ENCODE results near the gene CDH13. TPM values are rescaled to one million over a fixed set of nuclear protein-coding genes. Genes with fewer than 3 reads are reported as not detected.

The CDH13 gene
- total RNA-seq, 1 donor from 2014 or later, result 28.9 TPM

GRCh38 chr16:82750068-82750467, 123.3 kb downstream of the CDH13 start:
- no peak for DNase-seq

GRCh38 chr16:82751020-82751419, 124.3 kb downstream of the CDH13 start:
- no peak for DNase-seq

- DNase-seq, result no peak
These were observed 125.4 kb downstream of the CDH13 start for GRCh38 chr16:82752172-82752571.

GRCh38 chr16:82753821-82754220, 127.1 kb downstream of the CDH13 start:
- DNase-seq, result no peak

- DNase-seq, result no peak
These were observed 128.1 kb downstream of the CDH13 start for GRCh38 chr16:82754716-82755513.

GRCh38 chr16:82755570-82756282, 129.0 kb downstream of the CDH13 start:
- no peak for DNase-seq

- DNase-seq, result no peak
These were observed 129.5 kb downstream of the CDH13 start for GRCh38 chr16:82756283-82756599.

GRCh38 chr16:82758406-82758805, 131.6 kb downstream of the CDH13 start:
- no peak for DNase-seq

GRCh38 chr16:82758904-82759303, 132.1 kb downstream of the CDH13 start:
- no peak for DNase-seq

GRCh38 chr16:82761236-82761635, 134.5 kb downstream of the CDH13 start:
- no peak for DNase-seq

GRCh38 chr16:82761858-82762257, 135.1 kb downstream of the CDH13 start:
- no peak for DNase-seq

GRCh38 chr16:82763371-82763770, 136.6 kb downstream of the CDH13 start:
- DNase-seq, result no peak

- no peak for DNase-seq
These were observed 140.4 kb downstream of the CDH13 start for GRCh38 chr16:82767198-82767597.

- DNase-seq, result no peak
These were observed 141.0 kb downstream of the CDH13 start for GRCh38 chr16:82767808-82768207.

GRCh38 chr16:82769845-82770244, 143.1 kb downstream of the CDH13 start:
- DNase-seq, result no peak

- no peak for DNase-seq
These were observed 145.4 kb downstream of the CDH13 start for GRCh38 chr16:82772215-82772614.

GRCh38 chr16:82773018-82773417, 146.2 kb downstream of the CDH13 start:
- no peak for DNase-seq

GRCh38 chr16:82776470-82777146, 149.8 kb downstream of the CDH13 start:
- no peak for DNase-seq

GRCh38 chr16:82782715-82783251, 156.0 kb downstream of the CDH13 start:
- DNase-seq, result no peak

- no peak for DNase-seq
These were observed 157.3 kb downstream of the CDH13 start for GRCh38 chr16:82783933-82784572.

GRCh38 chr16:82784573-82784968, 157.8 kb downstream of the CDH13 start:
- no peak for DNase-seq

- no peak for DNase-seq
These were observed 161.5 kb downstream of the CDH13 start for GRCh38 chr16:82788225-82788624.

GRCh38 chr16:82788919-82789318, 162.2 kb downstream of the CDH13 start:
- DNase-seq, result no peak

Measured in skin of body (tissue), 2 donors.